Brain microvascular endothelial cell (primary cell): ENCODE results near the gene TMUB2.

ENCODE experiments used
- DNase-seq: peaks from one replicate; pipeline ENCODE4 v3.0.0-alpha.2; 2020
- H3K27ac ChIP-seq: fragments of 250-450 bp; sonication (Bioruptor Pico); 2 replicates; pipeline ENCODE4 v1.5.1; 2020; ENCODE audit warnings: mild to moderate bottlenecking, moderate library complexity
- H3K27me3 ChIP-seq: fragments of 250-450 bp; sonication (Bioruptor Pico); replicated peaks from 2 replicates; pipeline ENCODE4 v1.5.1; 2020; ENCODE audit warnings: mild to moderate bottlenecking
- H3K36me3 ChIP-seq: fragments of 250-450 bp; sonication (Bioruptor Pico); replicated peaks from 2 replicates; pipeline ENCODE4 v1.5.1; 2020; ENCODE audit warnings: mild to moderate bottlenecking
- H3K4me3 ChIP-seq: 2 replicates; pipeline ENCODE4 v1.5.1; 2011; ENCODE audit warnings: low read depth, mild to moderate bottlenecking, control low read depth, low read length, moderate library complexity
- CTCF ChIP-seq: IDR thresholded peaks from 2 replicates; pipeline ENCODE4 v1.5.1; 2011; ENCODE audit warnings: low read depth, mild to moderate bottlenecking, moderate library complexity, low read length, control low read depth, inconsistent platforms; ENCODE audit errors: missing control alignments
- in situ Hi-C: cut with HindIII; loops from 2 replicates; pipeline ENCODE4 v1.10.0; 2017; ENCODE audit warnings: low sequenced_read_pairs, low pct_ligation_motif_present

The TMUB2 gene

GRCh38 chr17:44164476-44164875 is 22.3 kb upstream of the TMUB2 start:
- in situ Hi-C loops = no loop called here

GRCh38 chr17:44167181-44167861 is 19.5 kb upstream of the TMUB2 start:
- H3K27ac ChIP-seq = no peak overlapping the region
- in situ Hi-C loops = no loop called here
- no peaks in the 10 kb centered on the region for H3K36me3 ChIP-seq
- no peak for DNase-seq
- H3K4me3 ChIP-seq = no peak overlapping the region
- no peak for TF ChIP-seq CTCF
- no peaks in the 10 kb centered on the region for H3K27me3 ChIP-seq

More at GRCh38 chr17:44164476-44164875, 22.3 kb upstream of the TMUB2 start:
- no peak for DNase-seq
- no peak for TF ChIP-seq CTCF
- Histone ChIP-seq H3K4me3 (no peak overlapping the region), H3K36me3 (no peaks in the 10 kb centered on the region), H3K27ac (no peak overlapping the region), H3K27me3 (no peaks in the 10 kb centered on the region)

GRCh38 chr17:44170135-44170498 is 16.7 kb upstream of the TMUB2 start:
- TF ChIP-seq CTCF = no peak
- Histone ChIP-seq H3K4me3 (no peak overlapping the region), H3K27me3 (no peaks in the 10 kb centered on the region), H3K36me3 (no peaks in the 10 kb centered on the region), H3K27ac (no peak overlapping the region)
- no peak for DNase-seq
- in situ Hi-C loops = no loop called here

- H3K36me3 ChIP-seq = no peaks in the 10 kb centered on the region
- peak; percentile 4 for TF ChIP-seq CTCF
Observed at GRCh38 chr17:44170499-44171201, 16.1 kb upstream of the TMUB2 start, which contains the start of gene ASB16. ASB16 (plus strand) TSS chr17:44170704; CDS start chr17:44170790, 86 bp downstream.

GRCh38 chr17:44171931-44172455 is 14.8 kb upstream of the TMUB2 start:
- Histone ChIP-seq H3K27me3 (no peaks in the 10 kb centered on the region), H3K36me3 (peaks cover 2% of the 10 kb centered on the region), H3K4me3 (no peak overlapping the region), H3K27ac (no peak overlapping the region)
- no peak for TF ChIP-seq CTCF
- DNase-seq = no peak
- in situ Hi-C loops = no loop called here

More at GRCh38 chr17:44170499-44171201, 16.1 kb upstream of the TMUB2 start, which contains the start of gene ASB16:
- Histone ChIP-seq H3K27me3 (no peaks in the 10 kb centered on the region), H3K4me3 (no peak within 1 kb of the TSS), H3K27ac (no peak within 1 kb of the TSS)
- DNase-seq = no peak
- in situ Hi-C loops = no loop called here
